H7 (cell line): ENCODE results near the gene TMUB1. TPM values are rescaled to one million over a fixed set of nuclear protein-coding genes. Genes with fewer than 3 reads are reported as not detected.

Source experiments
- DNase-seq: peaks from one replicate; pipeline ENCODE4 v3.0.0; 2012
- H3K27me3 ChIP-seq: 2 replicates; pipeline ENCODE4 v1.6.0; 2011; ENCODE audit warnings: mild to moderate bottlenecking, low read length; ENCODE audit not compliant: control insufficient read depth, insufficient read depth
- H3K36me3 ChIP-seq: replicated peaks from 2 replicates; pipeline ENCODE4 v1.5.1; 2011; ENCODE audit warnings: low read length; ENCODE audit not compliant: control insufficient read depth, insufficient read depth
- H3K4me3 ChIP-seq: 2 replicates; pipeline ENCODE4 v1.5.1; 2011; ENCODE audit warnings: low read depth, mild to moderate bottlenecking, control low read depth, low read length, moderate library complexity; ENCODE audit not compliant: insufficient read depth
- total RNA-seq: library from RNA; depleted of rRNA; stranded (reverse); fragments of >200 nt; shearing (Covaris generic); gene quantifications from 2 replicates; pipeline ENCODE4 v1.2.3, GENCODE V29; 2014; rRNA removed

Gene TMUB1
- total RNA-seq, 1 experiment from 2014 or later: 73.4 TPM

DNA sequence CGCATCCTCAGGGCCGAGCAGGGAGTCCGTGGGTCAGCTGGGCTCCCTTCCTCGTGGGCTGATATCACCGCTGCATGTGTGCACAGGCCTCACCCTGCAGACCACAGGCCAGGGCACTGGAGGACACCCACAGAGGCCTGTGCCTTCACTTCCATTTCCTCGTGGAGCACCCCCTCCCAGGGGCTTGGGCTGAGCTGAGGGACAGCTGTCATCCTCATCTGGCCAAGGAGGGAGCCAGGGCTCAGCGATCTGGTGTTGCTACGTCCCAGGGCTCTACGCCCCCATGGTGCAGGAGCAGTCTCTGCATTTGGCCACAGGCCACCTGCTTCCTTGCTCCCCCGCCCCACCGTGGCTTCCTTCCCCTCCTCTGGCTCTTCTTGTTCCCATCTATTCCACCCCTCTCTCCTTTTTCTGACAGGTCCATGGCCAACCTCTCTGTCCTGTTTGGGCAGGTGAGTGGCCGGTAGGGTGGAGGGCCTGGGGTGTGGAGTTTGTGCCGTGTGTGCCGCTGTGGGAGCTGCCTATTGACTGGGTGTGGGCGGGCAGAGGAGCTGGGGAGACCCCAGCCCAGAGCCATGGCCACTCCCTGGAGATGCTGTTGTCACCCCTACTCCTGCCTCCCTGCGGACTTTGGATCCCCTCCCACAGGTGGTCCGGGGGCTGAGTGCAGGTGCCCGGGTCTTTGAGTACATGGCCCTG, 43.3 kb downstream of the TMUB1 start:
- Histone ChIP-seq H3K27me3 (no peaks in the 10 kb centered on the region), H3K36me3 (no peaks in the 10 kb centered on the region; the same call in none of the 2 replicates), H3K4me3 (no peak overlapping the region)
- no peak for DNase-seq

DNA sequence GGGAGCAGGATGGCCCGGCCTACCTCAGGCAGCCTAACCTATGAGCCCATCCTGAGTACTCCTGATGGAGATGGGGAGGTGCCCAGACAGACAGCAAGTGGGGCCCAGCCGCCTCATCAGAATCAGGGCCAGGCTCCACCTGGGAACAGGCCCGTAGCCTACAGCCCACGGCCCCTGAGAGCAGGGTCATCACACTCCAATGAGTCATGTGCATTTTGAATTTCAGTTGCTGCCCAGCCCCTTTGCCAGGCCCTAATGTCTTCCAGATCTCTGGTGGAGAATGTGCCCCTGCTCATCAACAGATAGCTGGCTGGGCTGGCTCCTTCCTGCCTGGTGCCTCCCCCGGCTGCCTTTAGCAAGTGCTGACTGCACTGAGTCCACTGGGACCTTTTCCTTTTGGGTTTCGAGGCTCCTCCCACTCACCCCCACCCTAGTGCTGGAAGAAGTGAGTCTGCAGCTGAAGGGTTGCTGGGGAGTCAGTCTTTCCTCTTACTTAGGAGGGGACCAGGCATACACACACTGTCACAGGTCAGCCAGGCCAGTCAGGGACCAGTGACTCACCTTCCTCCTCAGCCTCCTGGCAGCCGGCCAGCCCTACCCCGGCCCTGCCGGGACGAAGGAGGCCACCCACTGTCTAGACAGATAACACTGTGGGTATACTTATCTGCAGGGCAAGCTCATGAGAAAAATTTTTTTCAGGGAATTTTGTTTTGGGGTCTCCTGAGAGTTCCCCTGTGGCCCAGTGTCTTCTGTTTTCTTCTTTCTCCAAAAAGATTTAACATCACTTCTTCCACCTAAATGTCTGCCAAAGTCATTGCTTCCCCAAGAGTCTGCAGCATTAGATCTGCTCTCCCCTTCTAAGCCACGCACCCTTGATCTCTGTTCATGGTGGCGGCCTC, 44.1 kb downstream of the TMUB1 start:
- no peak for DNase-seq
- H3K4me3 ChIP-seq: no peak overlapping the region
- H3K27me3 ChIP-seq: no peaks in the 10 kb centered on the region
- H3K36me3 ChIP-seq: no peaks in the 10 kb centered on the region; the same call in none of the 2 replicates

DNA sequence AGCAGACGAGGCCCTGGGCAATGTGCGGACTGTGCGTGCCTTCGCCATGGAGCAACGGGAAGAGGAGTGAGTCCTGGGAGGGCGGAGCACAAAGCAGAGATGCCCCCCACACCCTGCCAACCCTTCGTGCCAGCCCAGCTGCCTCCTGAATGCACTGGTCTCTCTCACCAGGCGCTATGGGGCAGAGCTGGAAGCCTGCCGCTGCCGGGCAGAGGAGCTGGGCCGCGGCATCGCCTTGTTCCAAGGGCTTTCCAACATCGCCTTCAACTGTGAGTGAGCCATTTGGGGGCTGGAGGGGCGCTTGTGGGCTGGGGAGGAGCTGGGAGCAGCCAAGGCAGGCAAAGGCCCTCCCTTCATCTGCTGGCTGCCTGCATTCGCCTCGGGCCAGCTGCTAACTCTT, 47.4 kb downstream of the TMUB1 start:
- DNase-seq: no peak
- Histone ChIP-seq H3K27me3 (no peaks in the 10 kb centered on the region), H3K36me3 (no peaks in the 10 kb centered on the region; the same call in none of the 2 replicates), H3K4me3 (no peak overlapping the region)

DNA sequence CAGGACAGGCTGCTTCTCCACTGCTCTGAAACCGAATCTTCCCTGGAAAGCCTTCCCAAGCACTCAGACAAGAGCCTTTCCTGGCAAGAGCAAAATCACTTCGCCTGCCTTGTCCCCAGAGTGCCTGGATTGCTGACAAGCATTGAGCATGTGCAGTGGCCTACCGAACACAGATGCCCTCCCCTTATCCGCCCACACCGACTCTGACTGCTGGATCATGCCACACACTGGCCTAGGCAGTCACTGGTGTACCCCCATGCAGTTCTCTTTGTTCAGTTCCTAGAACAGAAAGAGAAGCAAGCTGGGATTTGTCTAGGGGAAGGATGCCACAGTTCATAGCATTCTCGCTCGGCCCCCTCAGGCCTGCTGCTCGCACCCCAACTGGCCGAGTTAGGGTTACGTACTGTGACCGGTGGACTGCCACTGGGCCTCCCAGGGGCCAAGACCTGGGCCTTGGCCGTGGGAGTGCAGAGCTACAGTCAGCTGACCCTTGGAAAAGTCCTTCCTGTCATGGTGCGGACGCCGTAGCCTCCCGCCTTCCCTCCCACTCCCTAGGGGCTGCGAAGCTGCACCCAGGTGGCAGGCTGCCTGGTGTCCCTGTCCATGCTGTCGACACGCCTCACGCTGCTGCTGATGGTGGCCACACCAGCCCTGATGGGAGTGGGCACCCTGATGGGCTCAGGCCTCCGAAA, 48.1 kb downstream of the TMUB1 start:
- H3K36me3 ChIP-seq: no peaks in the 10 kb centered on the region; the same call in none of the 2 replicates
- no peaks in the 10 kb centered on the region for H3K27me3 ChIP-seq
- no peak overlapping the region for H3K4me3 ChIP-seq
- DNase-seq: no peak

DNA sequence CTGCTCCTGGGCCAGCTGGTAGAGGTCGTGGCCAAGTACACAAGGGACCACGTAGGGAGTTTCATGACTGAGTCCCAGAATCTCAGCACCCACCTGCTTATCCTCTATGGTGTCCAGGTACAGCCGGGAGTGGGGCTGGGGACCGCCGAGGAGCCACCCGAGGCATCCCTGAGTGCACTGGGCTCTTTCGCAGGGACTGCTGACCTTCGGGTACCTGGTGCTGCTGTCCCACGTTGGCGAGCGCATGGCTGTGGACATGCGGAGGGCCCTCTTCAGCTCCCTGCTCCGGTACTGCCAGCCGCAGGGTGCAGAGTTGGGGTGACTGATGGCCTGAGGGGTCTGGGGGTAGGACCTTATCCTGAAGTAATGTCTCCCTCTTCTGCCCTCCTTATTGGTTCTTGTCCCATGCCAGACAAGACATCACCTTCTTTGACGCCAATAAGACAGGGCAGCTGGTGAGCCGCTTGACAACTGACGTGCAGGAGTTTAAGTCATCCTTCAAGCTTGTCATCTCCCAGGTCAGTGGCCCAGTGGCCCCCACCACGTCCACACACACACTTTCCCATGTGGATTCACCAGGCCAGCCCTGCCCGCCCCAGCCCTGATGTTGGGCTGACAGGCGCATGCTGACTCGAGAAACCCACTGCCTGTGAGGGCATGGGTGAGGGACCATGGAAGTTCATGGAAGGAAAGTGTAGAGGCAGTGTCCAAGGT, 48.8 kb downstream of the TMUB1 start:
- no peak overlapping the region for H3K4me3 ChIP-seq
- H3K36me3 ChIP-seq: no peaks in the 10 kb centered on the region; the same call in none of the 2 replicates
- no peaks in the 10 kb centered on the region for H3K27me3 ChIP-seq
- DNase-seq: no peak

DNA sequence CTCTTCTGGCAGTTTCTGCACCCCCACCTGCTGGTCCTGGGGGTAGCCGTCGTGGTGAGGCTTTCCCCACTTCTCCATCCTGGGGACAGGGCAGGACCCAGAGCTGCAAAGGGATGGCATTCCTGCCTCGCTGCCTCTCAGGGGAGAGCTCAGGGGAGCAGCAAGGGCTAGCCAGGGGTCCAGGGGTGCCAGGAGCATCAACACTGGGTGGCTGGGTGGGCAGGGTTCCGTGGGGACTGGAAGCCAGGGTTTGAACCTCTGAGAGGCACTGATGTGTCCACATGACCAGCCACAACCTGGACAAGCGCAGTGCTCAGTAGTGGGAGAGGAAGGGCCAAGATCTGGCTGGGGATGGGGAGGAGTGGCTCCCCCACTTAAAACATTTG, 49.4 kb downstream of the TMUB1 start:
- H3K36me3 ChIP-seq: no peaks in the 10 kb centered on the region; the same call in none of the 2 replicates
- no peak overlapping the region for H3K4me3 ChIP-seq
- H3K27me3 ChIP-seq: no peaks in the 10 kb centered on the region
- DNase-seq: no peak

DNA sequence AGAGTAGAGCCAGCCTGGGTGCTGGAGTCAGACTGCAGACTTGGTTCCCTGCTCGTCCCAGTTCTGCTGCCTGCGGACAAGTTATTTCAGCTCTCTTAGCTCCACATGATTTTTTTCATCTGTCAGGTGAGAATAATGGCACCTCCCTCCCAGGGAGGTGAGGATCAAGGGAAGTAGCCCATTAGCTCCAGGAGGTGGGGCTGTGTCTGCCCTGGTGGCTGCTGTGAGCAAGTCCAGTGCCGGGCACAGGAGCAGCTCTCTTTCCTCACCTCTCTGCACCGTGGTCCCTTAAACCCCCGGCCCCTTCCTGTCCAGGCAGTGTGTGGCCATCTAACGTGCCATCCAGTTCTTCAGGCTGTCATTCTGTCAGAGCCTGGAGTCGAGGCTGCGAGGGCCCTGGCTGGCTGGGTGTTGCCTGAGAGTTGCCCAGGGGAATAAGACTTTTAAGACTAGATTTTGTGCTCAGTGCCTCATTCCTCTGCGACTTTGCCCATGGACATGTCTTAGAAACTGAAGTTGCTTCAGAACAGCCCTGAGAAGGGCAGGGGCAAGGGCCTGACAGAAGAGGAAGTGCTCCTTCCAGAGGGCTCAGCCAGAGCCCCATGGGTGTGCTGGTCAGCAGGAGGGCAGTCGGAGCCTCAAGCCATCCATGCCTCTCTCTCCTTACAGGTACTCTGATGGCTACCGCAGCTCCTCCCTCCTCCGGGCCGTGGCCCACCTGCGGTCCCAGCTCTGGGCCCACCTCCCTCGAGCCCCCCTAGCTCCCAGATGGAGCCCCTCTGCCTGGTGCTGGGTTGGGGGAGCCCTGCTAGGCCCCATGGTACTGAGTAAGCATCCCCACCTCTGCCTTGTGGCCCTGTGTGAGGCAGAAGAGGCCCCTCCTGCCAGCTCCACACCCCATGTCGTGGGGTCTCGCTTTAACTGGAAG, 50.1 kb downstream of the TMUB1 start:
- peak; percentile 81 for DNase-seq

More for the DNA sequence above, 50.1 kb downstream of the TMUB1 start:
- Histone ChIP-seq H3K4me3 (no peak overlapping the region), H3K27me3 (no peaks in the 10 kb centered on the region), H3K36me3 (no peaks in the 10 kb centered on the region; the same call in none of the 2 replicates)

Other genes starting within 250 kb of the TMUB1 start
- not detected in 2 replicates for gene AOC1, start 231.0 kb downstream of the TMUB1 start, total RNA-seq
- gene KCNH2, start 105.2 kb downstream of the TMUB1 start, total RNA-seq: 9.3 and 9.5 TPM in 2 replicates
- 15.5 and 16.5 TPM in 2 replicates for gene NOS3, start 92.5 kb downstream of the TMUB1 start, total RNA-seq
- gene ATG9B, start 59.0 kb downstream of the TMUB1 start, total RNA-seq: 1.7 TPM in 2 replicates
- gene ABCB8, start 55.0 kb downstream of the TMUB1 start, total RNA-seq: 26.7 and 29.7 TPM in 2 replicates
- 1.4 and 1.6 TPM in 2 replicates for gene ASIC3, start 35.0 kb downstream of the TMUB1 start, total RNA-seq
- 24.3 and 36.9 TPM in 2 replicates for gene CDK5, start 25.6 kb downstream of the TMUB1 start, total RNA-seq
- gene SLC4A2, start 23.9 kb downstream of the TMUB1 start, total RNA-seq: 85.7 and 105 TPM in 2 replicates
- gene FASTK, start 2.7 kb downstream of the TMUB1 start, total RNA-seq: 58.4 and 86.3 TPM in 2 replicates
- gene AGAP3, start 3.0 kb upstream of the TMUB1 start, total RNA-seq: 63.3 and 76.0 TPM in 2 replicates
- gene GBX1, start 84.2 kb upstream of the TMUB1 start, total RNA-seq: 0.62 TPM in 1 of 2 replicates, not detected in the other
- gene ASB10, start 103.8 kb upstream of the TMUB1 start, total RNA-seq: not detected in 2 replicates
- 0.74 TPM in 1 of 2 replicates, not detected in the other for gene H2BK1, start 127.0 kb upstream of the TMUB1 start, total RNA-seq
- 47.3 and 48.5 TPM in 2 replicates for gene ABCF2, start 143.7 kb upstream of the TMUB1 start, total RNA-seq
- 24.7 and 25.0 TPM in 2 replicates for gene CHPF2, start 149.0 kb upstream of the TMUB1 start, total RNA-seq
- gene SMARCD3, start 165.2 kb upstream of the TMUB1 start, total RNA-seq: 7.2 and 23.6 TPM in 2 replicates